Neural cell (in vitro differentiated cells): Measurements from ENCODE around the gene AGBL4. TPM values are rescaled to one million over a fixed set of nuclear protein-coding genes. Genes with fewer than 3 reads are reported as not detected.

Experiments
- H2AFZ ChIP-seq: fragments of 200-600, 300-800 bp; sonication (generic), shearing (Covaris generic); 2 replicates; pipeline ENCODE4 v1.6.0; 2014; ENCODE audit warnings: low read depth, mild to moderate bottlenecking, antibody characterized with exemption, low read length, moderate library complexity
- H3F3A ChIP-seq: fragments of 200-600 bp; shearing (Covaris generic); 2 replicates; pipeline ENCODE4 v1.6.1; 2016; ENCODE audit warnings: mild to moderate bottlenecking, moderate library complexity, mixed read lengths, antibody characterized with exemption, low read length; ENCODE audit not compliant: insufficient read depth, poor library complexity, severe bottlenecking
- H3K27ac ChIP-seq: fragments of 200-600, 300-800 bp; sonication (generic), shearing (Covaris generic); 2 replicates; pipeline ENCODE4 v1.5.1; 2014; ENCODE audit warnings: mild to moderate bottlenecking, low read length, moderate library complexity
- H3K27me3 ChIP-seq: fragments of 300-800, 200-600 bp; sonication (generic), shearing (Covaris generic); 2 replicates; pipeline ENCODE4 v1.6.0; 2014; ENCODE audit warnings: mild to moderate bottlenecking, low read depth, low read length, moderate library complexity; ENCODE audit not compliant: insufficient read depth
- H3K36me3 ChIP-seq: fragments of 300-800, 200-600 bp; sonication (generic), shearing (Covaris generic); 2 replicates; pipeline ENCODE4 v1.5.1; 2014; ENCODE audit warnings: mild to moderate bottlenecking, antibody characterized with exemption, low read length, moderate library complexity; ENCODE audit not compliant: insufficient read depth
- H3K4me2 ChIP-seq: fragments of 300-800, 200-600 bp; sonication (generic), shearing (Covaris generic); 2 replicates; pipeline ENCODE4 v1.6.0; 2014; ENCODE audit warnings: mild to moderate bottlenecking, low read length
- H3K4me3 ChIP-seq: fragments of 300-800, 200-600 bp; sonication (generic), shearing (Covaris generic); 2 replicates; pipeline ENCODE4 v1.5.1; 2014; ENCODE audit warnings: mild to moderate bottlenecking, low read length, moderate library complexity
- H3K79me2 ChIP-seq: fragments of 200-600 bp; shearing (Covaris generic); replicated peaks from 2 replicates; pipeline ENCODE4 v1.6.0; 2014; ENCODE audit warnings: mild to moderate bottlenecking, low read length, moderate library complexity; ENCODE audit not compliant: insufficient read depth
- H3K9ac ChIP-seq: fragments of 300-800, 200-600 bp; sonication (generic), shearing (Covaris generic); 2 replicates; pipeline ENCODE4 v1.6.1; 2016; ENCODE audit warnings: mild to moderate bottlenecking, low read length, mixed read lengths
- H3K9me2 ChIP-seq: fragments of 200-600 bp; shearing (Covaris generic); 2 replicates; pipeline ENCODE4 v1.6.1; 2016; ENCODE audit warnings: mild to moderate bottlenecking, low read length, mixed read lengths; ENCODE audit not compliant: insufficient read depth
- H3K9me3 ChIP-seq: fragments of 200-600, 300-800 bp; sonication (generic), shearing (Covaris generic); 2 replicates; pipeline ENCODE4 v1.6.1; 2016; ENCODE audit warnings: mild to moderate bottlenecking, mixed run types, low read length, moderate library complexity, mixed read lengths
- H4K20me1 ChIP-seq: fragments of 200-600 bp; shearing (Covaris generic); 2 replicates; pipeline ENCODE4 v1.6.1; 2016; ENCODE audit warnings: mild to moderate bottlenecking, mixed run types; ENCODE audit not compliant: insufficient read depth
- EP300 ChIP-seq: fragments of 450-650 bp; conservative IDR thresholded peaks from 2 replicates; pipeline ENCODE4 v1.6.1; 2014; ENCODE audit warnings: antibody characterized with exemption, mild to moderate bottlenecking, moderate library complexity; ENCODE audit not compliant: poor library complexity, severe bottlenecking
- EZH2 ChIP-seq: fragments of 200-600, 300-800 bp; shearing (Covaris generic), sonication (generic); IDR thresholded peaks from 2 replicates; pipeline ENCODE4 v1.6.1; 2014; ENCODE audit warnings: antibody characterized with exemption, low read length, borderline replicate concordance, mild to moderate bottlenecking; ENCODE audit not compliant: insufficient read depth, poor library complexity, severe bottlenecking
- MXI1 ChIP-seq: fragments of 450-650 bp; conservative IDR thresholded peaks from 2 replicates; pipeline ENCODE4 v1.6.1; 2014; ENCODE audit warnings: antibody characterized with exemption, mild to moderate bottlenecking; ENCODE audit not compliant: poor library complexity, severe bottlenecking
- POLR2AphosphoS5 ChIP-seq: IDR thresholded peaks from 2 replicates; pipeline ENCODE4 v1.6.1; 2012
- RAD21 ChIP-seq: fragments of 450-650 bp; conservative IDR thresholded peaks from 2 replicates; pipeline ENCODE4 v1.6.1; 2014; ENCODE audit warnings: antibody characterized with exemption, mild to moderate bottlenecking, moderate library complexity
- SMC3 ChIP-seq: fragments of 450-650 bp; conservative IDR thresholded peaks from 2 replicates; pipeline ENCODE4 v1.6.1; 2014; ENCODE audit warnings: antibody characterized with exemption, mild to moderate bottlenecking, moderate library complexity; ENCODE audit not compliant: poor library complexity
- TAF1 ChIP-seq: IDR thresholded peaks from 2 replicates; pipeline ENCODE4 v1.6.1; 2012; ENCODE audit warnings: low read depth
- polyA plus RNA-seq: library from polyadenylated mRNA; depleted of rRNA; stranded (reverse); fragments of >200 nt; gene quantifications from 2 replicates; pipeline ENCODE4 v1.2.3, GENCODE V29; 2014
- TF ChIP-seq, protein P1 (sequence below): IDR thresholded peaks from 2 replicates; pipeline ENCODE4 v1.6.1; 2012; ENCODE audit warnings: borderline replicate concordance
- TF ChIP-seq, protein P2 (sequence below): fragments of 450-650 bp; IDR thresholded peaks from 2 replicates; pipeline ENCODE4 v1.5.1; 2014; ENCODE audit warnings: antibody characterized with exemption, mild to moderate bottlenecking, moderate library complexity; ENCODE audit not compliant: poor library complexity, severe bottlenecking

The AGBL4 gene
- polyA plus RNA-seq, 1 donor from 2014 or later, result 1.3 TPM

DNA sequence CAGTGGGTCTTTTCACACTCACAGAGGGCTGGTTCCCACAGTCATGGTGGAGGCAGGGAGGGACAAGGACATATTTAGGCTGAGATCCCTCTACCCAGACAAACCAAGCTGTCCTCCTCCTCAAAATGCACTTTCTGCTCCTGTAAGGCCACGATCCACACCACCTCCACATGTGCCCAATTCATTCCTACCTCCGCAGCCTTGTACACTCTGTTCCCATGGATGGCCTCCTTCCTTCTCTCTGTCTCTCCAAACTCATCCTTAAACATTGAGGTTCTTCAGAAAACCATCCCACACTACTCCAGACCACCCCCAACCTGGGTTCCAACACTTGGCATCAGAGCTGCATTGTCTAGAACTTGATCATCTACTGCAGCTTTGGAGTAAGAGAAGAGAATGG lies 842.7 kb downstream of the AGBL4 start:
- no peak overlapping the region for H3K27ac ChIP-seq
- H3K9me3 ChIP-seq, result no peaks in the 10 kb centered on the region
- H3K27me3 ChIP-seq, result no peaks in the 10 kb centered on the region
- H3K9ac ChIP-seq, result no peak overlapping the region
- no peak overlapping the region for H3K4me2 ChIP-seq
- H4K20me1 ChIP-seq, result no peaks in the 10 kb centered on the region
- TF ChIP-seq TAF1 (no peak), EP300 (no peak), MXI1 (no peak), POLR2AphosphoS5 (no peak), RAD21 (no peak), SMC3 (no peak), EZH2 (no peak)
- TF ChIP-seq, protein P1, sequence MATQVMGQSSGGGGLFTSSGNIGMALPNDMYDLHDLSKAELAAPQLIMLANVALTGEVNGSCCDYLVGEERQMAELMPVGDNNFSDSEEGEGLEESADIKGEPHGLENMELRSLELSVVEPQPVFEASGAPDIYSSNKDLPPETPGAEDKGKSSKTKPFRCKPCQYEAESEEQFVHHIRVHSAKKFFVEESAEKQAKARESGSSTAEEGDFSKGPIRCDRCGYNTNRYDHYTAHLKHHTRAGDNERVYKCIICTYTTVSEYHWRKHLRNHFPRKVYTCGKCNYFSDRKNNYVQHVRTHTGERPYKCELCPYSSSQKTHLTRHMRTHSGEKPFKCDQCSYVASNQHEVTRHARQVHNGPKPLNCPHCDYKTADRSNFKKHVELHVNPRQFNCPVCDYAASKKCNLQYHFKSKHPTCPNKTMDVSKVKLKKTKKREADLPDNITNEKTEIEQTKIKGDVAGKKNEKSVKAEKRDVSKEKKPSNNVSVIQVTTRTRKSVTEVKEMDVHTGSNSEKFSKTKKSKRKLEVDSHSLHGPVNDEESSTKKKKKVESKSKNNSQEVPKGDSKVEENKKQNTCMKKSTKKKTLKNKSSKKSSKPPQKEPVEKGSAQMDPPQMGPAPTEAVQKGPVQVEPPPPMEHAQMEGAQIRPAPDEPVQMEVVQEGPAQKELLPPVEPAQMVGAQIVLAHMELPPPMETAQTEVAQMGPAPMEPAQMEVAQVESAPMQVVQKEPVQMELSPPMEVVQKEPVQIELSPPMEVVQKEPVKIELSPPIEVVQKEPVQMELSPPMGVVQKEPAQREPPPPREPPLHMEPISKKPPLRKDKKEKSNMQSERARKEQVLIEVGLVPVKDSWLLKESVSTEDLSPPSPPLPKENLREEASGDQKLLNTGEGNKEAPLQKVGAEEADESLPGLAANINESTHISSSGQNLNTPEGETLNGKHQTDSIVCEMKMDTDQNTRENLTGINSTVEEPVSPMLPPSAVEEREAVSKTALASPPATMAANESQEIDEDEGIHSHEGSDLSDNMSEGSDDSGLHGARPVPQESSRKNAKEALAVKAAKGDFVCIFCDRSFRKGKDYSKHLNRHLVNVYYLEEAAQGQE, result no peak
- TF ChIP-seq, protein P2, sequence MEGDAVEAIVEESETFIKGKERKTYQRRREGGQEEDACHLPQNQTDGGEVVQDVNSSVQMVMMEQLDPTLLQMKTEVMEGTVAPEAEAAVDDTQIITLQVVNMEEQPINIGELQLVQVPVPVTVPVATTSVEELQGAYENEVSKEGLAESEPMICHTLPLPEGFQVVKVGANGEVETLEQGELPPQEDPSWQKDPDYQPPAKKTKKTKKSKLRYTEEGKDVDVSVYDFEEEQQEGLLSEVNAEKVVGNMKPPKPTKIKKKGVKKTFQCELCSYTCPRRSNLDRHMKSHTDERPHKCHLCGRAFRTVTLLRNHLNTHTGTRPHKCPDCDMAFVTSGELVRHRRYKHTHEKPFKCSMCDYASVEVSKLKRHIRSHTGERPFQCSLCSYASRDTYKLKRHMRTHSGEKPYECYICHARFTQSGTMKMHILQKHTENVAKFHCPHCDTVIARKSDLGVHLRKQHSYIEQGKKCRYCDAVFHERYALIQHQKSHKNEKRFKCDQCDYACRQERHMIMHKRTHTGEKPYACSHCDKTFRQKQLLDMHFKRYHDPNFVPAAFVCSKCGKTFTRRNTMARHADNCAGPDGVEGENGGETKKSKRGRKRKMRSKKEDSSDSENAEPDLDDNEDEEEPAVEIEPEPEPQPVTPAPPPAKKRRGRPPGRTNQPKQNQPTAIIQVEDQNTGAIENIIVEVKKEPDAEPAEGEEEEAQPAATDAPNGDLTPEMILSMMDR, result no peak
- no peaks in the 10 kb centered on the region for H3F3A ChIP-seq
- H2AFZ ChIP-seq, result no peak overlapping the region
- H3K36me3 ChIP-seq, result no peaks in the 10 kb centered on the region
- no peak overlapping the region for H3K4me3 ChIP-seq
- no peaks in the 10 kb centered on the region for H3K79me2 ChIP-seq
- H3K9me2 ChIP-seq, result no peaks in the 10 kb centered on the region

DNA sequence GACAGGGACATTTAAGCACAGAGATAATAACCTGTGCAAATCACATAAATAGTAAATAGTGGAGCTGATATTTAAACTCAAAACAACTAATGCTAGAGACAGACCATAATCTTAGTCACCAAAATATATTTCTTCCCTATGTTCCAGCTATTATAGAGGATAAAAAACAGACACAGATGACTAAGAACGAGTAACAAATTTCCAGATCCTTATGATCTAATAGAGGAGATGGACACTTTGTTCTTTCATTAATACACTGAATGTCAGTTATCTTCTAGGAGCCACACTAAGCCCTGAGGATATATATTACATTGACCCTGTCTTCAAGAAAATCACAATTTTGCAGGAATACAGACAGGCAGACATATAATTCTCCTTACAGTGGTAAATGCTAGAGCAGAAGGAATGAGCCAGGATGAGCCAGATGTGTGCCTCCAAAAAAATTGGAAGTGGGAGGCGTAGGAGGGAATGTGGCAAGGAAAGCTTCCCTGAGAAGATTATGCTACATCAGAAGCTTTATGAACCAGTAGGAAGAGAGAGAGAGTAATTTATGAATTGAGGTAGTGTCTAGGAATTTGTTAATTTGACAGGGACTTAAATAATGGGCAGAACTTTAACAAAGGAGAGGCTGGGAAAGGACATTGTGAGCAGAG lies 851.7 kb downstream of the AGBL4 start:
- TF ChIP-seq RAD21, result no peak
- TF ChIP-seq, protein P1, result no peak
- TF ChIP-seq SMC3, result no peak
- no peak for TF ChIP-seq EZH2
- TF ChIP-seq EP300, result no peak
- TF ChIP-seq TAF1, result no peak
- TF ChIP-seq MXI1, result no peak
- TF ChIP-seq, protein P2, result no peak
- TF ChIP-seq POLR2AphosphoS5, result no peak
- Histone ChIP-seq H3F3A (no peaks in the 10 kb centered on the region), H3K4me3 (no peak overlapping the region), H3K9me3 (no peaks in the 10 kb centered on the region), H4K20me1 (no peaks in the 10 kb centered on the region), H3K9me2 (no peaks in the 10 kb centered on the region), H3K79me2 (no peaks in the 10 kb centered on the region), H3K27me3 (no peaks in the 10 kb centered on the region), H3K36me3 (no peaks in the 10 kb centered on the region), H3K9ac (no peak overlapping the region), H3K4me2 (no peak overlapping the region), H2AFZ (no peak overlapping the region), H3K27ac (no peak overlapping the region)
